ENCODE measurements around the gene WWOX. TPM values are rescaled to one million over a fixed set of nuclear protein-coding genes. Genes with fewer than 3 reads are reported as not detected.

Gene WWOX
- total and polyA plus RNA-seq, 2 donors (not counting 1 experiment from before 2014, with no cell fraction given), result 10.5 to 42.3 TPM

DNA sequence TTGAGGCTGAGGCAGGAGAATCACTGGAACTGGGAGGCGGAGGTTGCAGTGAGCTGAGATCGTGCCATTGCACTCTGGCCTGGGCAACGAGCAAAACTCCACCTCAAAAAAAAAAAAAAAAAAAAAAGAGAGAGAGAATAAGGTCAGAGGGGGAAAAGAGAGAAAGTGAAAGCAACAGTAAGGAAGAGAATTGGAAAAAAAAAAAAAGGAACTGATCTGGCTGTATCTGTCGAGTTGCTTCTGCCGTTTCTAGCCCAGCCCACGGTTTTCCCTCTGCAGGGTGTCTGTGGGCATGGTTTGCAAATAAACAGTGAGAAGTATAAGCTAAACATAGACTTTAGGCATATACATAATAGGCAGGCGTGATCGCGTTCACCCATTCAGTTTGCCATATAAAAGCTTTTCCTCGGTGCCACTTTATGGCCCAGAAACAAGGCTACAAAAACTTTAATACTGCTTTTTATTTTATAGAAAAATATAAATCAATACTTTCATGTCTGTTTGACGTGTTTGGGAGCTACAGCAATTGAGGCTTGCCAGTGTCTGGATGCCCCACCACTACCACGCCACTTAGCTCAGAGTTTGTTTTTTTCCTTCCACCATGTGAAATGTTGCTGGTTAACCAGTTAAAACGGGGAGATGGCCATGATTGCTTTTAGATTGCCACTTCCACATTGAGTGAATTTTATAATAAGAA lies 1064.4 kb downstream of the WWOX start:
- Mint-ChIP-seq H3K4me1 (peaks cover 14% of the 10 kb centered on the region), H3K9me3 (ENCODE audit: insufficient read depth) (peaks cover 10% of the 10 kb centered on the region), H3K4me3 (peak overlapping the region; percentile 60), H3K27me3 (no peaks in the 10 kb centered on the region), H3K27ac (no peak overlapping the region)
- peaks cover 1 to 5% (median 3%) of the 10 kb centered on the region in 3 donors for H3K9me3 ChIP-seq (ENCODE audit: control extremely low read depth in 1 of 3, control insufficient read depth in 2 of 3, insufficient read depth in 1 of 3, low read length in 2 of 3)
- no peak for ATAC-seq (ENCODE audit: low read depth)
- no peaks in the 10 kb centered on the region for H3K36me3 ChIP-seq (replicated peaks in 1 of 2; ENCODE audit: control extremely low read depth in 1 of 2, control insufficient read depth in 1 of 2, extremely low read depth in 1 of 2, insufficient read depth in 2 of 2, low read length in 1 of 2)
- WGBS (ENCODE audit: insufficient coverage), result no CpG with 5 or more reads among the region's 13 CpGs
- no peak overlapping the region for H2AFZ ChIP-seq (ENCODE audit: insufficient read depth, low read depth, low read length, poor library complexity, severe bottlenecking)
- peak overlapping the region in 1 of 5 experiments; percentile 3 for H3K4me3 ChIP-seq (ENCODE audit: control extremely low read depth in 1 of 5, extremely low read depth in 1 of 5, insufficient read depth in 1 of 5, low read depth in 2 of 5, low read length in 4 of 5)
- POLR2A ChIA-PET, result no interaction called here
- peaks cover 3 to 15% of the 10 kb centered on the region in 2 donors for H3K4me1 ChIP-seq (ENCODE audit: control insufficient read depth in 2 of 2, insufficient read depth in 2 of 2, low read length in 2 of 2)
- H3K27ac ChIP-seq (ENCODE audit: low read length in 2 of 2), result no peak overlapping the region
- intact Hi-C loops (cut with micrococcal nuclease), result no loop called here
- H3K9ac ChIP-seq (ENCODE audit: low read length), result peak overlapping the region; percentile 40
- peak overlapping the region; percentile 54 for H3K4me2 ChIP-seq (replicated peaks; ENCODE audit: low read depth, low read length, poor library complexity, severe bottlenecking)
- H3K27me3 ChIP-seq (replicated peaks in 1 of 4; ENCODE audit: control extremely low read depth in 1 of 4, control insufficient read depth in 3 of 4, insufficient read depth in 4 of 4, low read length in 3 of 4), result no peaks in the 10 kb centered on the region
- TF ChIP-seq, protein P1, sequence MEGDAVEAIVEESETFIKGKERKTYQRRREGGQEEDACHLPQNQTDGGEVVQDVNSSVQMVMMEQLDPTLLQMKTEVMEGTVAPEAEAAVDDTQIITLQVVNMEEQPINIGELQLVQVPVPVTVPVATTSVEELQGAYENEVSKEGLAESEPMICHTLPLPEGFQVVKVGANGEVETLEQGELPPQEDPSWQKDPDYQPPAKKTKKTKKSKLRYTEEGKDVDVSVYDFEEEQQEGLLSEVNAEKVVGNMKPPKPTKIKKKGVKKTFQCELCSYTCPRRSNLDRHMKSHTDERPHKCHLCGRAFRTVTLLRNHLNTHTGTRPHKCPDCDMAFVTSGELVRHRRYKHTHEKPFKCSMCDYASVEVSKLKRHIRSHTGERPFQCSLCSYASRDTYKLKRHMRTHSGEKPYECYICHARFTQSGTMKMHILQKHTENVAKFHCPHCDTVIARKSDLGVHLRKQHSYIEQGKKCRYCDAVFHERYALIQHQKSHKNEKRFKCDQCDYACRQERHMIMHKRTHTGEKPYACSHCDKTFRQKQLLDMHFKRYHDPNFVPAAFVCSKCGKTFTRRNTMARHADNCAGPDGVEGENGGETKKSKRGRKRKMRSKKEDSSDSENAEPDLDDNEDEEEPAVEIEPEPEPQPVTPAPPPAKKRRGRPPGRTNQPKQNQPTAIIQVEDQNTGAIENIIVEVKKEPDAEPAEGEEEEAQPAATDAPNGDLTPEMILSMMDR (IDR thresholded peaks at IDR 0.05), result no peak
- no peak for TF ChIP-seq EZH2 (IDR thresholded peaks at IDR 0.05; ENCODE audit: borderline replicate concordance, insufficient read depth, low read depth, low read length, poor library complexity, severe bottlenecking)
- no peaks in the 10 kb centered on the region for H3K79me2 ChIP-seq (ENCODE audit: control insufficient read depth, insufficient read depth, low read length)
- peak; percentile 10 for DNase-seq
- H4K20me1 ChIP-seq (ENCODE audit: control insufficient read depth, insufficient read depth, low read length, poor library complexity, severe bottlenecking), result no peaks in the 10 kb centered on the region
- CTCF ChIA-PET, result no interaction called here

GRCh38 chr16:79164388-79164995 lies 1065.0 kb downstream of the WWOX start:
- Histone ChIP-seq H2AFZ (ENCODE audit: insufficient read depth, low read depth, low read length, poor library complexity, severe bottlenecking) (no peak overlapping the region), H4K20me1 (ENCODE audit: control insufficient read depth, insufficient read depth, low read length, poor library complexity, severe bottlenecking) (no peaks in the 10 kb centered on the region), H3K27ac (ENCODE audit: low read length in 2 of 2) (no peak overlapping the region), H3K79me2 (ENCODE audit: control insufficient read depth, insufficient read depth, low read length) (no peaks in the 10 kb centered on the region), H3K4me2 (replicated peaks; ENCODE audit: low read depth, low read length, poor library complexity, severe bottlenecking) (peak overlapping the region; percentile 11), H3K36me3 (replicated peaks in 1 of 2; ENCODE audit: control extremely low read depth in 1 of 2, control insufficient read depth in 1 of 2, extremely low read depth in 1 of 2, insufficient read depth in 2 of 2, low read length in 1 of 2) (no peaks in the 10 kb centered on the region), H3K9ac (ENCODE audit: low read length) (no peak overlapping the region), H3K9me3 (ENCODE audit: control extremely low read depth in 1 of 3, control insufficient read depth in 2 of 3, insufficient read depth in 1 of 3, low read length in 2 of 3) (peaks cover 1 to 5% (median 3%) of the 10 kb centered on the region in 3 donors), H3K4me3 (ENCODE audit: control extremely low read depth in 1 of 5, extremely low read depth in 1 of 5, insufficient read depth in 1 of 5, low read depth in 2 of 5, low read length in 4 of 5) (no peak overlapping the region), H3K27me3 (replicated peaks in 1 of 4; ENCODE audit: control extremely low read depth in 1 of 4, control insufficient read depth in 3 of 4, insufficient read depth in 4 of 4, low read length in 3 of 4) (no peaks in the 10 kb centered on the region), H3K4me1 (ENCODE audit: control insufficient read depth in 2 of 2, insufficient read depth in 2 of 2, low read length in 2 of 2) (peaks cover 3 to 15% of the 10 kb centered on the region in 2 donors)
- WGBS (ENCODE audit: insufficient coverage), result 88% methylated on average over 7 of the region's 10 CpGs
- ChIA-PET CTCF (no interaction called here), POLR2A (no interaction called here)
- H3K9me3 Mint-ChIP-seq (ENCODE audit: insufficient read depth), result peaks cover 10% of the 10 kb centered on the region
- intact Hi-C loops (cut with micrococcal nuclease), result no loop called here
- H3K4me1 Mint-ChIP-seq, result peaks cover 14% of the 10 kb centered on the region
- no peak for ATAC-seq (ENCODE audit: low read depth)
- no peaks in the 10 kb centered on the region for H3K27me3 Mint-ChIP-seq
- H3K27ac Mint-ChIP-seq, result no peak overlapping the region
- H3K4me3 Mint-ChIP-seq, result no peak overlapping the region
- DNase-seq, result no peak
- no peak for TF ChIP-seq EZH2 (IDR thresholded peaks at IDR 0.05; ENCODE audit: borderline replicate concordance, insufficient read depth, low read depth, low read length, poor library complexity, severe bottlenecking)
- TF ChIP-seq, protein P1 (IDR thresholded peaks at IDR 0.05), result no peak
